ENCODE results near the gene STK33. TPM values are rescaled to one million over a fixed set of nuclear protein-coding genes. Genes with fewer than 3 reads are reported as not detected.

Gene STK33
- total and polyA plus RNA-seq, 2 donors (not counting 3 experiments of a cell fraction or from before 2014, with no cell fraction given), result 0.63 to 3.4 TPM

- H3K4me2 ChIP-seq (ENCODE audit: insufficient read depth, low read length), result no peak overlapping the region
- H2AFZ ChIP-seq (ENCODE audit: low read depth, low read length), result no peak overlapping the region
- no peaks in the 10 kb centered on the region for H3K36me3 ChIP-seq (ENCODE audit: control insufficient read depth in 2 of 2, extremely low read depth in 1 of 2, insufficient read depth in 2 of 2, low read length in 2 of 2)
- DNase-seq (ENCODE audit: low read depth, low spot score) (no peak), FAIRE-seq (no peak)
- intact Hi-C loops (cut with micrococcal nuclease) (no loop called here), dilution Hi-C loops (cut with MboI; ENCODE audit: extremely low pct_ligation_motif_present, low sequenced_read_pairs) (no loop called here)
- no peaks in the 10 kb centered on the region for H4K20me1 ChIP-seq (replicated peaks; ENCODE audit: control insufficient read depth, extremely low read depth, insufficient read depth, low read length)
- H3K4me3 ChIP-seq (replicated peaks in 1 of 3; ENCODE audit: insufficient read depth in 1 of 3, low read depth in 1 of 3, low read length in 3 of 3), result no peak overlapping the region
- CTCF ChIA-PET, result no interaction called here
- H3K27me3 ChIP-seq (ENCODE audit: control insufficient read depth in 2 of 2, insufficient read depth in 2 of 2, low read length in 2 of 2), result peaks cover 2 to 5% of the 10 kb centered on the region in 2 experiments
- no peaks in the 10 kb centered on the region for H3K79me2 ChIP-seq (ENCODE audit: control insufficient read depth, insufficient read depth, low read length)
- no peaks in the 10 kb centered on the region for H3K4me1 ChIP-seq (ENCODE audit: control insufficient read depth, extremely low read depth, insufficient read depth, low read length)
- no peak overlapping the region for H3K27ac ChIP-seq (ENCODE audit: insufficient read depth, low read depth, low read length)
- H3K9me3 ChIP-seq (replicated peaks; ENCODE audit: control insufficient read depth, insufficient read depth, low read length), result no peaks in the 10 kb centered on the region
- no peak for TF ChIP-seq POLR2A (IDR thresholded peaks at IDR 0.05; ENCODE audit: low read depth, low read length)
- no peak for TF ChIP-seq FOS (IDR thresholded peaks at IDR 0.05; ENCODE audit: borderline replicate concordance, insufficient read depth, low read length)
- TF ChIP-seq MYC (IDR thresholded peaks at IDR 0.05; ENCODE audit: low read depth, low read length), result no peak
- no peak for TF ChIP-seq CTCF (IDR thresholded peaks at IDR 0.05; ENCODE audit: extremely low read depth in 1 of 2, insufficient read depth in 1 of 2, low read depth in 1 of 2, low read length in 2 of 2)
- no peak for TF ChIP-seq POLR2AphosphoS5 (IDR thresholded peaks at IDR 0.05; ENCODE audit: insufficient read depth, low read depth, low read length)
- no peak overlapping the region for H3K9ac ChIP-seq (replicated peaks; ENCODE audit: extremely low read depth, insufficient read depth, low read length)
- no peaks in the 10 kb centered on the region for H3K9me1 ChIP-seq (replicated peaks; ENCODE audit: control insufficient read depth, extremely low read depth, insufficient read depth, low read length)
- POLR2A ChIA-PET, result no interaction called here
- BruUV-seq (replicated peaks), result no TSS peak
Measured at GRCh38 chr11:8351223-8351622, 242.8 kb downstream of the STK33 start.

GRCh38 chr11:8347978-8348377 is 246.1 kb downstream of the STK33 start:
- FAIRE-seq, result no peak
- intact Hi-C loops (cut with micrococcal nuclease), result no loop called here
- CTCF ChIA-PET, result no interaction called here

More at GRCh38 chr11:8347978-8348377, 246.1 kb downstream of the STK33 start:
- H2AFZ ChIP-seq (ENCODE audit: low read depth, low read length), result no peak overlapping the region
- no peak for DNase-seq (ENCODE audit: low read depth, low spot score)
- H3K9me3 ChIP-seq (replicated peaks; ENCODE audit: control insufficient read depth, insufficient read depth, low read length), result no peaks in the 10 kb centered on the region
- no peaks in the 10 kb centered on the region for H3K9me1 ChIP-seq (replicated peaks; ENCODE audit: control insufficient read depth, extremely low read depth, insufficient read depth, low read length)
- H4K20me1 ChIP-seq (replicated peaks; ENCODE audit: control insufficient read depth, extremely low read depth, insufficient read depth, low read length), result no peaks in the 10 kb centered on the region
- dilution Hi-C loops (cut with MboI; ENCODE audit: extremely low pct_ligation_motif_present, low sequenced_read_pairs), result no loop called here
- H3K27ac ChIP-seq (ENCODE audit: insufficient read depth, low read depth, low read length), result no peak overlapping the region
- no peaks in the 10 kb centered on the region for H3K36me3 ChIP-seq (ENCODE audit: control insufficient read depth in 2 of 2, extremely low read depth in 1 of 2, insufficient read depth in 2 of 2, low read length in 2 of 2)
- POLR2A ChIA-PET, result no interaction called here
- H3K4me1 ChIP-seq (ENCODE audit: control insufficient read depth, extremely low read depth, insufficient read depth, low read length), result no peaks in the 10 kb centered on the region
- no peak overlapping the region for H3K4me3 ChIP-seq (replicated peaks in 1 of 3; ENCODE audit: insufficient read depth in 1 of 3, low read depth in 1 of 3, low read length in 3 of 3)
- no peak overlapping the region for H3K4me2 ChIP-seq (ENCODE audit: insufficient read depth, low read length)
- H3K9ac ChIP-seq (replicated peaks; ENCODE audit: extremely low read depth, insufficient read depth, low read length), result no peak overlapping the region
- BruUV-seq (replicated peaks), result no TSS peak
- TF ChIP-seq MAX (IDR thresholded peaks at IDR 0.05; ENCODE audit: insufficient read depth, insufficient read length) (no peak), CTCF (IDR thresholded peaks at IDR 0.05; ENCODE audit: extremely low read depth in 1 of 2, insufficient read depth in 1 of 2, low read depth in 1 of 2, low read length in 2 of 2) (no peak), FOS (IDR thresholded peaks at IDR 0.05; ENCODE audit: borderline replicate concordance, insufficient read depth, low read length) (no peak), JUN (IDR thresholded peaks at IDR 0.05; ENCODE audit: borderline replicate concordance, insufficient read depth, insufficient read length, low read depth) (no peak), EZH2 (IDR thresholded peaks at IDR 0.05; ENCODE audit: borderline replicate concordance, low read depth, low read length, severe bottlenecking) (no peak), GATA2 (IDR thresholded peaks at IDR 0.05; ENCODE audit: insufficient read depth, insufficient read length, low read depth, low read length) (no peak), MYC (IDR thresholded peaks at IDR 0.05; ENCODE audit: low read depth, low read length) (no peak), POLR2AphosphoS5 (IDR thresholded peaks at IDR 0.05; ENCODE audit: insufficient read depth, low read depth, low read length) (no peak), POLR2A (IDR thresholded peaks at IDR 0.05; ENCODE audit: low read depth, low read length) (no peak)
- H3K27me3 ChIP-seq (ENCODE audit: control insufficient read depth in 2 of 2, insufficient read depth in 2 of 2, low read length in 2 of 2), result no peaks in the 10 kb centered on the region
- no peaks in the 10 kb centered on the region for H3K79me2 ChIP-seq (ENCODE audit: control insufficient read depth, insufficient read depth, low read length)
